Activated T-cell treated with anti-CD3 and anti-CD28 coated beads, Interleukin-2, amount 50 U/mL, for 72 hours (primary cell): ENCODE results near the gene OR56A4. TPM values are rescaled to one million over a fixed set of nuclear protein-coding genes. Genes with fewer than 3 reads are reported as not detected.

ENCODE experiments used
- ATAC-seq, 2 donors: fragments of 150-1000 bp; cut with Tn5 transposase; replicated peaks in 1 of 2; 2 replicates each; pipeline ENCODE4 v1.10.0; 2021; ENCODE audit warnings: moderate library complexity in 2 of 2, mild to moderate bottlenecking in 1 of 2
- DNase-seq, 2 donors: peaks; one replicate each; pipeline ENCODE4 v3.0.0; 2021 to 2022; ENCODE audit warnings: mixed read lengths in 1 of 2
- H3K27ac Mint-ChIP-seq: one replicate; pipeline ENCODE4 v1.8.0; 2022; ENCODE audit warnings: mild to moderate bottlenecking, moderate library complexity, mixed read lengths
- H3K27me3 Mint-ChIP-seq: one replicate; pipeline ENCODE4 v1.8.0; 2022; ENCODE audit warnings: low read depth, mixed read lengths
- H3K36me3 Mint-ChIP-seq, 2 donors: one replicate each; pipeline ENCODE4 v1.8.0; 2022; ENCODE audit warnings: mixed read lengths in 2 of 2, mild to moderate bottlenecking in 1 of 2; ENCODE audit not compliant: insufficient read depth in 2 of 2
- H3K4me1 Mint-ChIP-seq: one replicate; pipeline ENCODE4 v1.8.0; 2022; ENCODE audit warnings: low read depth, mixed read lengths
- H3K4me3 Mint-ChIP-seq, 2 donors: one replicate each; pipeline ENCODE4 v1.8.0; 2022; ENCODE audit warnings: mild to moderate bottlenecking in 2 of 2, mixed read lengths in 2 of 2, moderate library complexity in 2 of 2
- H3K9me3 Mint-ChIP-seq, 2 donors: one replicate each; pipeline ENCODE4 v1.8.0; 2022; ENCODE audit warnings: mixed read lengths in 2 of 2
- total RNA-seq, 2 donors: library from RNA; stranded (reverse); gene quantifications; one replicate each; pipeline ENCODE4 v1.2.3, GENCODE V29; 2022

The OR56A4 gene, protein sequence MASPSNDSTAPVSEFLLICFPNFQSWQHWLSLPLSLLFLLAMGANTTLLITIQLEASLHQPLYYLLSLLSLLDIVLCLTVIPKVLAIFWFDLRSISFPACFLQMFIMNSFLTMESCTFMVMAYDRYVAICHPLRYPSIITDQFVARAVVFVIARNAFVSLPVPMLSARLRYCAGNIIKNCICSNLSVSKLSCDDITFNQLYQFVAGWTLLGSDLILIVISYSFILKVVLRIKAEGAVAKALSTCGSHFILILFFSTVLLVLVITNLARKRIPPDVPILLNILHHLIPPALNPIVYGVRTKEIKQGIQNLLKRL
- not detected for total RNA-seq

DNA sequence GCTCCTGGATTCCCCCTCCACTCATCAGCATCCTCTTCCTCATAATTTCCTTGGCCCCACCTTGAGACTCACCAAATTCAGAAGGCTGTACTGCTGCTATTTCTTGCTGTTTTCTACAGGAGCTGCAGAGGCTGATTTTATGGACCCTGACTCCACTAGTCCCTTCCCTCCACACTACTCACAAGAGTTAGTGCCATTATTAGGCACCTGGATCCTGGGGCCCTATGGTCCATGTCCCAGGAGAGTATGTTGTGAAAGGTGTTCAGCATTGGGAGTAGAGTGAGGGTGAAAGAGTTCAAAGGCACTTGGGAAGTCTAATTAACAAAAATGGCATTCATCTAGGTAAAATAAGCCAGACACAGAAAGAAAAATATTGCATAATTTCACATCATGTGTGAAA is at the start of gene OR56A4:
Gene OR56A4, minus strand, starts transcription at position 101 of the 400 bp plus-strand sequence. CDS start 3,954 bp downstream, outside the sequence.
- no peaks in the 10 kb centered on the region for H3K4me1 Mint-ChIP-seq
- DNase-seq (no peak), ATAC-seq (no peak)
- H3K27me3 Mint-ChIP-seq, result peaks cover 27% of the 10 kb centered on the region
- no peak within 1 kb of the TSS for H3K4me3 Mint-ChIP-seq
- H3K36me3 Mint-ChIP-seq, result no peaks in the 10 kb centered on the region
- H3K9me3 Mint-ChIP-seq, result no peaks in the 10 kb centered on the region
- no peak within 1 kb of the TSS for H3K27ac Mint-ChIP-seq

DNA sequence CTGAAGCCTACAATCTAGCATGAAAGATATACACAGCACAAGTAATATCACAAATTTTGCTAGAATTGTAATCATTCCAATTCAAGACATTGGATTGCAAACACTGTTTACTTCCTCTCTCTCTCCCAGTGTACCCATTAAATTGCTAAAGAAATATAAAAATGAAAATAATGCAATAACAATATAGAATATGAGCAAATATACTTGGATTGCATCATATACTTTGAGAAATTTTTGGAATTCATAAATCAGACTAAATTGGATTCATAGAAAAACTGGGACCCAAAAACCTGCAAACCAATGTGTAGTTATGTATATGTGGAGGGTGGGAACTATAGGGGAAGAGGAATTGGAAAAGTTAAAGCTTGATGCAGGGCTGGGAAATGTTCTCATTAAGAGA is 48.8 kb upstream of the OR56A4 start:
- peaks cover 34% of the 10 kb centered on the region for H3K27me3 Mint-ChIP-seq
- no peak overlapping the region for H3K27ac Mint-ChIP-seq
- no peak for ATAC-seq
- DNase-seq, result no peak
- H3K4me1 Mint-ChIP-seq, result no peaks in the 10 kb centered on the region
- no peaks in the 10 kb centered on the region for H3K36me3 Mint-ChIP-seq
- H3K4me3 Mint-ChIP-seq, result no peak overlapping the region
- H3K9me3 Mint-ChIP-seq, result no peaks in the 10 kb centered on the region

DNA sequence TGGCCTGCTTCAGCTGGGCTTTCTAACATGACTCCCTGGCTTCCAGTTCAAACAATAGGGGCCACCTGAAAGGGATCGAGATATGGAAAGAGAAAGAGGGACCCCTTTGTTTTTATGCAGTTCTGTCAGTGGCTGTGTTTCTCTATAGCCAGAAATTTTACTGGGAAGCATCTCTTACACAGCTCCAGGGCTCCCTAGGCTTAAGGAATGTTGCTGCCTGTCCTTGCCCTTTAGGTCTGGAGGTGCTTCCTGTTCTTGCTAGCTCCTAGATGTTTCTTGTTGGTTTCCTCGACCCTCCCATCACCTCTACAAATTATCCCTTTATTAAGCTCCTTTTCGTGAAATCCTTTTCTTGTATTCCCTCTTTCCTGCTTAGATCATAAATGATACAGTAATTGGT is 45.6 kb upstream of the OR56A4 start:
- Mint-ChIP-seq H3K4me3 (no peak overlapping the region), H3K4me1 (no peaks in the 10 kb centered on the region), H3K27ac (no peak overlapping the region), H3K9me3 (no peaks in the 10 kb centered on the region), H3K27me3 (peaks cover 21% of the 10 kb centered on the region), H3K36me3 (no peaks in the 10 kb centered on the region)
- no peak for ATAC-seq
- no peak for DNase-seq

DNA sequence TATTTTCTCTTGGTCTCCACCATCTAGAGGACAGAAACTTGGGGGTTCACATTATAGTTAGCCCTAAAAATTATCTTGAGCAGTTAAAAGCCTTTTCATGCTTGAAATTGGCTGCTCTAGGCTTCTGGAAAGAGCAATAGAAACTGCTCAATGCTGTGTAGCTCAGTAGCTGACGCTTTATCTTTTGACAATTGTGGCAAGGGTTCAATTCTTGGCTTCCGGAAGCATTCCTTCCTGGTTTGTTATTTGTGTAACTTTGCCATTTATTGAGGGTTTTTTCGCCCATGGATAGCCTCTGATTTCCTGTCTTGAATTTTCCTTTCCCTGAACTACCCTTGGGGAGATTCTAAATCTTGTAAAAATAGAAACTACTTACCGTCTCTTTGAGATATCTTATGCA is 34.1 kb upstream of the OR56A4 start:
- Mint-ChIP-seq H3K4me1 (no peaks in the 10 kb centered on the region), H3K4me3 (no peak overlapping the region), H3K9me3 (no peaks in the 10 kb centered on the region), H3K36me3 (no peaks in the 10 kb centered on the region), H3K27me3 (peaks cover 20% of the 10 kb centered on the region), H3K27ac (no peak overlapping the region)
- DNase-seq (no peak), ATAC-seq (no peak)

DNA sequence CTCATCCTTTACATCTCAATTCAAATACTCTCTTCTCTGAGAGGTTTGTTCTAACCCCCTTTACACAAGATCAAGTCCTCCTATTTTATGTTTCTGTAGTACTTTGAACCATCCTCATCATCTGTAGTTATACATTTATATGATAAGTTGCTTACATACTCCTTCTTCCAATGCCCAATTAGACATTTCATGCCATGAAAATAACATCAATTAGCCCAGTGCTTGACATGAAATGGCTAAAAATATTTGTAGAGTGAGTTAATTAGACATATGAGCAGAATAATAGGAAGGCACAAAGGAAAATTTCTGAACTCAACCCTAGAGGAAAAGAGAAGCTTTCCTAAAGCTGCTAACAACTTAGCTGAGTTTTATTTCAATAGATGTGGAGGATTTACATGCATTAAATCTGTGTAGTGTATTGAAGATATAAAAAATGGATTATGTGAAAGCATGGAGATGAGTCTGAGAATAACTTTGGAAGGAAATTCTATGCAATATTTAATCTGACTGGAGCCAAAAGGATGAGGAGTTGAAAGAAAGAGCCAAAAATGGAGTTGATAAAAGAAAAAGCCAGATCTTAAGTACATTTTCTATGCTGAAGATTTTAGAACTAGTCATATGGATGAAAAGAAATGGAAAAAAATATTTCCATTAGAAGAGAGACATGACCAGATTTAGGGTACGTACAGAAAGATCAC is 24.1 kb upstream of the OR56A4 start, which contains the start of gene OR56A1:
Gene OR56A1, minus strand, starts transcription at position 51 of the 698 bp plus-strand sequence. CDS start 3,066 bp downstream, outside the sequence.
- H3K9me3 Mint-ChIP-seq, result no peaks in the 10 kb centered on the region
- H3K27ac Mint-ChIP-seq, result no peak within 1 kb of the TSS
- no peak within 1 kb of the TSS for H3K4me3 Mint-ChIP-seq
- ATAC-seq (no peak), DNase-seq (no peak)
- no peaks in the 10 kb centered on the region for H3K36me3 Mint-ChIP-seq
- H3K27me3 Mint-ChIP-seq, result peaks cover 11% of the 10 kb centered on the region
- H3K4me1 Mint-ChIP-seq, result no peaks in the 10 kb centered on the region

DNA sequence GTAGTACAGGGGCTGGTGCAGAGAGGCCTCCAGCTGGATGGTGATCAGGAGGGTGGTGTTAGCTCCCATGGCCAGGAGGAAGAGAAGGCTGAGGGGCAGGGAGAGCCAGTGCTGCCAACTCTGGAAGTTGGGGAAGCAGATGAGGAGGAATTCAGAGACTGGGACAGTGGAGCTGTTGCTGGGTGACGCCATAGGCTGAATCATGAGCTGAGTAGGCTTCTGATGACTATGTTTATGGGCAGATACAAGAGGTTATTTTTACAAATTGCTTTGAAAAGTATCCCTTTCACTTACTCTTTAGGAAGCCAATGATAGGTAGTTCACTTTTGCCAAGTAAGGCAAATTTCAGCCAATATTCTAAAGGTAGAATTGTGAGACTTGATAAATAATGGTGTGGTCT is 20.8 kb upstream of the OR56A4 start:
- Mint-ChIP-seq H3K9me3 (no peaks in the 10 kb centered on the region), H3K36me3 (no peaks in the 10 kb centered on the region), H3K27ac (no peak overlapping the region)

DNA sequence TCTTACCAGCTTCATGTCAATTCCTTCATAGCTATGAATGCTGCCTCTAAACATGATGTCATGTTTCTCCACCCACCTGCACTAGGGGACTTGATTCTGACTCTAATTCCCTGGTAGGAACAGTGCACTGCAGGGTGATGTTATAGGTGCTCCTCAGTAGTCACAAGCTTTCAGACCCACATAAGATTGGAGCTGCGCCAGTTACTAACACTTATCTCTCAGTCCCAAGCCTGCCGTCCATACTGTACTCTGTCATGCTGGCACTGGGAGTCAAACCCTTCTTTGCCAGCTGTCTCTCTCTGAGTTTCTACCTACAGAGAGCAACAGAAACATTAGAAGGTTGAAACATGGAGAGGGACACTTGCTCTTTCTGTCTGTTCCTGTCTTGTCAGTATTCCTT is 18.3 kb upstream of the OR56A4 start:
- H3K9me3 Mint-ChIP-seq, result no peaks in the 10 kb centered on the region
- no peaks in the 10 kb centered on the region for H3K4me1 Mint-ChIP-seq
- peaks cover 17% of the 10 kb centered on the region for H3K27me3 Mint-ChIP-seq
- ATAC-seq (no peak), DNase-seq (no peak)
- no peaks in the 10 kb centered on the region for H3K36me3 Mint-ChIP-seq
- no peak overlapping the region for H3K4me3 Mint-ChIP-seq
- H3K27ac Mint-ChIP-seq, result no peak overlapping the region

More for the DNA sequence above, 20.8 kb upstream of the OR56A4 start:
- no peaks in the 10 kb centered on the region for H3K4me1 Mint-ChIP-seq
- H3K4me3 Mint-ChIP-seq, result no peak overlapping the region
- ATAC-seq (no peak), DNase-seq (no peak)
- H3K27me3 Mint-ChIP-seq, result peaks cover 10% of the 10 kb centered on the region

DNA sequence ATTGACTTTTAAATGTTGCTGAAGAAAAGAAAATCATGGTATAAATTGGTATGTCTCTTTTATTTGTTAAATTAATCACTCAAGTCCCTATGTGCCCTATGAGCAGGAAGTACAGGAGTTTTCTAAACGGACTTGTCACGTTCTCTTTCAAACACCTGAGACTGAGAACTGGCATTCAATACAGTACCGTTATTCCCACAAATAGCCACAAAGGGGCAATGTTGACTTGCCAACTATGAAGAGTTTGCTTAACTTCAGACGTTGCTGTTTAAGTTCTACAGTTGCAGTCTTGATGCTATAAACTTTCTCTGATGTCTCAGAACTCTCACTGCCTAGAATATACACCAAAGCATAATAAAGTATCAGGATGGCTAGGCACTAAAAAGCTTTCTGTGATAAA is 16.2 kb upstream of the OR56A4 start:
- DNase-seq (peak; percentile 10 to 23), ATAC-seq (peak; percentile 55 to 69)
- no peak overlapping the region for H3K4me3 Mint-ChIP-seq
- H3K9me3 Mint-ChIP-seq, result no peaks in the 10 kb centered on the region
- no peaks in the 10 kb centered on the region for H3K36me3 Mint-ChIP-seq
- no peaks in the 10 kb centered on the region for H3K4me1 Mint-ChIP-seq
- H3K27me3 Mint-ChIP-seq, result peaks cover 23% of the 10 kb centered on the region
- H3K27ac Mint-ChIP-seq, result no peak overlapping the region

DNA sequence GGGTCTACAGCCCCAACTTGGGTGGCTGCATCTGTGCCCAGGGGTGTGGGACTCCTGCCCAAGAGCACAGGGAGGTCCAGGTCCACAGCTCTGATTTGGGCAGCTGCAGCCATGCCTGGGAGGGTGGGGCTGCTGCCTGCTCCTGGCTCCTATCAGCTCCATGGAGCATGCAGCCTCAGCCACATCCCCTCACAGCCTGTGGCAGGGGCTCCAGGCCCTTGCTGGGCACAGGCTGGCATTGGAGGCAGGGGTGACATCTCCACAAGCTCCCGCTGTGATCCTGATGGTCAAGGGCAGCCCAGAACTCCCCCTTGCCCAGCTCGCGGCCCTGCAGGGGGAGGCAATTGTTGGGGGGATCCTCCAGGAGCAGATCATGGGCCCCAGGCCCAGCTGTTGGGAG is 6.3 kb upstream of the OR56A4 start:
- ATAC-seq, result no peak
- no peaks in the 10 kb centered on the region for H3K4me1 Mint-ChIP-seq
- peaks cover 19% of the 10 kb centered on the region for H3K27me3 Mint-ChIP-seq
- H3K4me3 Mint-ChIP-seq, result no peak overlapping the region
- H3K27ac Mint-ChIP-seq, result no peak overlapping the region
- peaks cover 0 to 2% of the 10 kb centered on the region in 2 donors for H3K9me3 Mint-ChIP-seq
- H3K36me3 Mint-ChIP-seq, result no peaks in the 10 kb centered on the region
- DNase-seq, result no peak

DNA sequence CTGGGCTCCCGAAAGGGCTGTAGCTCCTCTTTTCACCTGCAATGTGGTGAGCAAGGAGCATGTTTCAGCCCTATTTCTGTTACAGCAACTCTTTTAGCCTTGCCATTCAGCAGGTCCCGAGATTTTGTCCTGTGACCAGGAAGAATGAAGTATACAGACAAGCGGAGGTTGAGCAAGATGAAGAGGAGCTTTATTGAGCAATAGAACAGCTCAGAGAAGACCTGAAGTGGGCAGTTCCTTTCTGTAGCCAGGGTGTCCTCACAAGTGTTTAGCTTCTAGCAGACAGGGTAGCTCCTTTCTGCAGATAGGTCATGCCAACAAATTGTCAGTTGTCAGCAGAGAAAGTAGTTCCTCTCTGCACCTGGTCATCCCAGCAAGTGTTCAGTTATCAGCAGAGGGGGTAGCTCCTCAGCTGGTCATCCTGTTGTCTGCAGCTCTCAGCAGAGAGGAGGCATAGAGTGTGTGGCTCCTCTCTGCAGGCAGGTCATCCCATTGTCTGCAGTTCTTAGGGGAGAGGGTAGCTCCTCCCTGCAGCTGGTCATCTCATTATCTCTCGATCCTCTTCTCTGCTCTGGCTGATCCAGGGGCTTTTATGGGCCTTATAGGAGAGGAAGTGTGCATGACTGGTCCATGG is 5.4 kb upstream of the OR56A4 start:
- Mint-ChIP-seq H3K36me3 (no peaks in the 10 kb centered on the region), H3K4me1 (no peaks in the 10 kb centered on the region), H3K27me3 (peaks cover 19% of the 10 kb centered on the region), H3K9me3 (no peaks in the 10 kb centered on the region), H3K27ac (no peak overlapping the region), H3K4me3 (no peak overlapping the region)
- DNase-seq (no peak), ATAC-seq (no peak)

DNA sequence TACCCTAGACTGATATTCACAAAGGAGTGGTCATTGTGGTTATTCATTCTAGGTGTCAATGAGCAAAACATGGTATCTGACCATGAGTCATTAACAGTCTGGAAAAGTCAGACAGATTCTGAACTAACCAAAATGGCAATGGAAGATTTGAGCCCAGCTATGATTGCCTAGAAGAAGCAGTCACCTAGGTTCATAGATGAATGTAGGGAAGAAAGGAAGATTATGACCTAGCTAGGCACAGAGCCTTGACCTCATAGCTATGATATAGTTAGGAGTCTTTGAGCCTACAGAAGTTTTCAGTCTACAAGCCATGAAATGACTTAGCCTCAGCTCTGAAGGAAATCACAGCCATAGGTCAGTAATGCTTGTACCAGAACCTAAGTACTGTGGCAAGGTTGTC is 351 bp downstream of the OR56A4 start:
- DNase-seq (no peak), ATAC-seq (peak in 1 of 2 donors; percentile 25)
- Mint-ChIP-seq H3K4me1 (no peaks in the 10 kb centered on the region), H3K9me3 (no peaks in the 10 kb centered on the region), H3K4me3 (no peak overlapping the region), H3K27ac (no peak overlapping the region), H3K36me3 (no peaks in the 10 kb centered on the region), H3K27me3 (peaks cover 22% of the 10 kb centered on the region)

DNA sequence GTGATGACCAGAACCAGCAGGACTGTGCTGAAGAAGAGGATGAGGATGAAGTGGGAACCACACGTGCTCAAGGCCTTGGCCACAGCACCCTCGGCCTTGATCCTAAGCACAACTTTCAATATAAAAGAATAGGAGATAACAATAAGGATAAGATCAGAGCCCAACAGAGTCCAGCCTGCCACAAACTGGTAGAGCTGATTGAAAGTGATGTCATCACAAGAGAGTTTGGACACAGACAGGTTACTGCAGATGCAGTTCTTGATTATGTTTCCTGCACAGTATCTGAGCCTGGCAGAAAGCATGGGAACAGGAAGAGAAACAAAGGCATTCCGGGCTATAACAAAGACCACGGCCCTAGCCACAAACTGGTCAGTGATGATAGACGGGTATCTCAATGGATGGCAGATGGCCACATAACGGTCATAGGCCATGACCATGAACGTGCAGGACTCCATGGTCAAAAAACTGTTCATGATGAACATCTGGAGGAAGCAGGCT is 4.5 kb downstream of the OR56A4 start:
- Mint-ChIP-seq H3K9me3 (peaks cover 0 to 2% of the 10 kb centered on the region in 2 donors), H3K27ac (no peak overlapping the region), H3K4me1 (no peaks in the 10 kb centered on the region), H3K36me3 (no peaks in the 10 kb centered on the region), H3K27me3 (peaks cover 9% of the 10 kb centered on the region), H3K4me3 (no peak overlapping the region)
- DNase-seq (no peak), ATAC-seq (no peak)

DNA sequence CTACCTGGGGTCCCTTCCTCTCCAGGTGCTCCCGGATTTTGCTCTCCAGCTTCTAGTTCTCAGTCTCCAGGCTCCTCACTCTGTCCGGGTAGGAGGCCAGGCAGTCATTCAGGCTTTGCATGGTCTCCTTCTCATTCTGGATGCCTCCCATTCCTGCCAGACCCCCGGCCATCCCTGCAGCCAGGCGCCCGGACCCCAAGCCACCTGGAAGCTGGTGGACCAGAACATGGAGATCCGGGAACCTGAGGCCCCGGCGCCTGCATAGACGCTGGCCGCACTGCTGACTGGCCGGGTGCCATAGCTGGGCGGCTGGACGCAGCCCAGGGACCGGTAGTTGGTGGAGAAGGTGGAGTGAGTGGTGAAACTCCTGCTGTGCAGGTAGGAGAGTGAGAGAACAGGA is 12.0 kb downstream of the OR56A4 start:
- no peak overlapping the region for H3K27ac Mint-ChIP-seq
- H3K9me3 Mint-ChIP-seq, result peaks cover 0 to 2% of the 10 kb centered on the region in 2 donors
- no peaks in the 10 kb centered on the region for H3K4me1 Mint-ChIP-seq
- ATAC-seq (no peak), DNase-seq (no peak)
- no peak overlapping the region for H3K4me3 Mint-ChIP-seq
- H3K27me3 Mint-ChIP-seq, result peaks cover 5% of the 10 kb centered on the region
- no peaks in the 10 kb centered on the region for H3K36me3 Mint-ChIP-seq
